WTC11 (cell line): ENCODE measurements around the gene ASCC3. TPM values are rescaled to one million over a fixed set of nuclear protein-coding genes. Genes with fewer than 3 reads are reported as not detected.

Experiments
- ATAC-seq: fragments of 200-7000 bp; cut with Tn5 transposase; 2 replicates; pipeline ENCODE4 v1.10.0; 2021; ENCODE audit warnings: mild to moderate bottlenecking, moderate library complexity
- CTCF ChIA-PET: fragments of 300-600 bp; sonication (Branson Sonifier 250); formaldehyde crosslinking; loops from one replicate; lab custom pipeline; 2021; ENCODE audit warnings: antibody characterized with exemption; lab: Charles Lee
- POLR2A ChIA-PET: fragments of 350-600 bp; sonication (Branson Sonifier 250); formaldehyde crosslinking; loops from one replicate; lab custom pipeline; 2021; ENCODE audit warnings: antibody characterized with exemption; lab: Charles Lee
- DNase-seq: peaks from one replicate; pipeline ENCODE4 v3.0.0; 2021; ENCODE audit warnings: low spot score
- H3K27ac Mint-ChIP-seq: 2 replicates; pipeline ENCODE4 v1.8.0; 2021; ENCODE audit warnings: mixed read lengths
- H3K27me3 Mint-ChIP-seq: 2 replicates; pipeline ENCODE4 v1.8.0; 2021; ENCODE audit warnings: low read depth, mild to moderate bottlenecking, moderate library complexity, mixed read lengths
- H3K36me3 Mint-ChIP-seq: 2 replicates; pipeline ENCODE4 v1.8.0; 2021; ENCODE audit warnings: mixed read lengths
- H3K4me1 Mint-ChIP-seq: 2 replicates; pipeline ENCODE4 v1.8.0; 2022; ENCODE audit warnings: mixed read lengths
- H3K4me3 Mint-ChIP-seq: 2 replicates; pipeline ENCODE4 v1.8.0; 2021; ENCODE audit warnings: mild to moderate bottlenecking, moderate library complexity, mixed read lengths
- H3K9me3 Mint-ChIP-seq: 2 replicates; pipeline ENCODE4 v1.8.0; 2021; ENCODE audit warnings: mixed read lengths
- ATF3 ChIP-seq: sonication (generic); formaldehyde crosslinking; conservative IDR thresholded peaks from 2 replicates; pipeline ENCODE4 v1.8.1; 2022; ENCODE audit warnings: mild to moderate bottlenecking, missing genetic modification reagents
- EMX1 ChIP-seq: fragments of 250-450 bp; sonication (Bioruptor Pico); IDR thresholded peaks from 2 replicates; pipeline ENCODE4 v1.8.0; 2021; ENCODE audit warnings: mild to moderate bottlenecking
- ETV6 ChIP-seq: sonication (generic); formaldehyde crosslinking; IDR thresholded peaks from 2 replicates; pipeline ENCODE4 v1.8.1; 2022; ENCODE audit warnings: mild to moderate bottlenecking, missing genetic modification reagents
- GTF2I ChIP-seq: fragments of 250-450 bp; sonication (Bioruptor Pico); conservative IDR thresholded peaks from 2 replicates; pipeline ENCODE4 v1.4.0; 2021; ENCODE audit warnings: mild to moderate bottlenecking
- IRF2 ChIP-seq: sonication (generic); formaldehyde crosslinking; IDR thresholded peaks from 2 replicates; pipeline ENCODE4 v1.8.0; 2022; ENCODE audit warnings: low read depth, missing genetic modification reagents, borderline replicate concordance
- NR1H2 ChIP-seq: sonication (generic); formaldehyde crosslinking; IDR thresholded peaks from 2 replicates; pipeline ENCODE4 v1.9.0; 2021; ENCODE audit warnings: mild to moderate bottlenecking, moderate library complexity, missing genetic modification reagents
- SOX15 ChIP-seq: fragments of 250-450 bp; sonication (Bioruptor Pico); IDR thresholded peaks from 2 replicates; pipeline ENCODE4 v1.9.0; 2021; ENCODE audit warnings: mild to moderate bottlenecking
- STAT6 ChIP-seq: sonication (generic); formaldehyde crosslinking; conservative IDR thresholded peaks from 2 replicates; pipeline ENCODE4 v1.8.1; 2023; ENCODE audit warnings: mild to moderate bottlenecking, low read depth, missing genetic modification reagents, moderate library complexity
- ZNF121 ChIP-seq: sonication (generic); formaldehyde crosslinking; IDR thresholded peaks from 2 replicates; pipeline ENCODE4 v1.8.0; 2023; ENCODE audit warnings: missing genetic modification reagents
- ZNF532 ChIP-seq: fragments of 250-450 bp; sonication (Bioruptor Pico); IDR thresholded peaks from 2 replicates; pipeline ENCODE4 v1.9.0; 2021; ENCODE audit warnings: mild to moderate bottlenecking, borderline replicate concordance
- ZNF671 ChIP-seq: fragments of 250-450 bp; sonication (Bioruptor Pico); IDR thresholded peaks from 2 replicates; pipeline ENCODE4 v1.8.0; 2021; ENCODE audit warnings: mild to moderate bottlenecking
- ZSCAN18 ChIP-seq: fragments of 250-450 bp; sonication (Bioruptor Pico); IDR thresholded peaks from 2 replicates; pipeline ENCODE4 v2.1.2; 2022; ENCODE audit warnings: mild to moderate bottlenecking, moderate library complexity
- total RNA-seq: library from RNA; stranded (reverse); gene quantifications from 3 replicates; pipeline ENCODE4 v1.2.3, GENCODE V29; 2021
- TF ChIP-seq, protein P1 (sequence below): sonication (generic); formaldehyde crosslinking; IDR thresholded peaks from 2 replicates; pipeline ENCODE4 v1.8.1; 2022; ENCODE audit warnings: mild to moderate bottlenecking, moderate library complexity, missing genetic modification reagents
- TF ChIP-seq, protein P2 (sequence below): sonication (generic); formaldehyde crosslinking; IDR thresholded peaks from 2 replicates; pipeline ENCODE4 v1.8.1; 2022; ENCODE audit warnings: low read depth, mild to moderate bottlenecking, moderate library complexity, missing genetic modification reagents, borderline replicate concordance
- TF ChIP-seq, protein P3 (sequence below): fragments of 250-450 bp; sonication (Bioruptor Pico); IDR thresholded peaks from 2 replicates; pipeline ENCODE4 v1.8.0; 2021; ENCODE audit warnings: mild to moderate bottlenecking
- TF ChIP-seq, protein P4 (sequence below): sonication (generic); formaldehyde crosslinking; IDR thresholded peaks from 2 replicates; pipeline ENCODE4 v1.8.1; 2022; ENCODE audit warnings: missing genetic modification reagents, borderline replicate concordance

Gene ASCC3
- total RNA-seq, 1 experiment from 2014 or later, result 80.7 TPM

DNA sequence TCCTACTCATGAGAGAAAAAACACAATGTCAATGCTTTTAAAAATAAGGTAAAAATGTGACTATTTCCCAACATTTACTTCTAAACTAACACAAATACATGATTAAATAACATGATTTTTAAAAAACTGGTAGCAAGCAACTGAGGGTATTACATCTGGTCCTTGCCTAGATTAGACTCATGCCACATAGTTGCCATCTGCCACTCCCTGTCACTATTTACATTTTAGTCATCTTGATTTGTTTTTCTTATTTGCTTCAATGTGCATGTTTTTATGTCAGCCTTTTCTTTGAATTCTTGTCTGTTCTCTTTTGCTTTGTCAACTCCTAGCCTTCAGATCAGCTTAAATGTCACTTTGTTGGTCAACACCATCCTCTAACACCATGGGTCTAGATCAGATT lies 209.4 kb downstream of the ASCC3 start (continued):
- TF ChIP-seq IRF2, result no peak
- TF ChIP-seq, protein P1, sequence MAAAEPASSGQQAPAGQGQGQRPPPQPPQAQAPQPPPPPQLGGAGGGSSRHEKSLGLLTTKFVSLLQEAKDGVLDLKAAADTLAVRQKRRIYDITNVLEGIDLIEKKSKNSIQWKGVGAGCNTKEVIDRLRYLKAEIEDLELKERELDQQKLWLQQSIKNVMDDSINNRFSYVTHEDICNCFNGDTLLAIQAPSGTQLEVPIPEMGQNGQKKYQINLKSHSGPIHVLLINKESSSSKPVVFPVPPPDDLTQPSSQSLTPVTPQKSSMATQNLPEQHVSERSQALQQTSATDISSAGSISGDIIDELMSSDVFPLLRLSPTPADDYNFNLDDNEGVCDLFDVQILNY, result no peak

- H3K9me3 Mint-ChIP-seq, result peaks cover 8% of the 10 kb centered on the region
- H3K27me3 Mint-ChIP-seq, result no peaks in the 10 kb centered on the region
- no peak overlapping the region for H3K27ac Mint-ChIP-seq
- no peak for TF ChIP-seq ZNF671 (CRISPR knock-in tag)
- no peak for TF ChIP-seq IRF2
- no peak for TF ChIP-seq NR1H2 (CRISPR knock-in tag)
- TF ChIP-seq, protein P2, sequence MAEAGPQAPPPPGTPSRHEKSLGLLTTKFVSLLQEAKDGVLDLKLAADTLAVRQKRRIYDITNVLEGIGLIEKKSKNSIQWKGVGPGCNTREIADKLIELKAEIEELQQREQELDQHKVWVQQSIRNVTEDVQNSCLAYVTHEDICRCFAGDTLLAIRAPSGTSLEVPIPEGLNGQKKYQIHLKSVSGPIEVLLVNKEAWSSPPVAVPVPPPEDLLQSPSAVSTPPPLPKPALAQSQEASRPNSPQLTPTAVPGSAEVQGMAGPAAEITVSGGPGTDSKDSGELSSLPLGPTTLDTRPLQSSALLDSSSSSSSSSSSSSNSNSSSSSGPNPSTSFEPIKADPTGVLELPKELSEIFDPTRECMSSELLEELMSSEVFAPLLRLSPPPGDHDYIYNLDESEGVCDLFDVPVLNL, result no peak
- no peak for TF ChIP-seq ZNF121
- no peak for TF ChIP-seq SOX15 (CRISPR knock-in tag)
- no peak for TF ChIP-seq ZNF532 (CRISPR knock-in tag)
- TF ChIP-seq, protein P3, sequence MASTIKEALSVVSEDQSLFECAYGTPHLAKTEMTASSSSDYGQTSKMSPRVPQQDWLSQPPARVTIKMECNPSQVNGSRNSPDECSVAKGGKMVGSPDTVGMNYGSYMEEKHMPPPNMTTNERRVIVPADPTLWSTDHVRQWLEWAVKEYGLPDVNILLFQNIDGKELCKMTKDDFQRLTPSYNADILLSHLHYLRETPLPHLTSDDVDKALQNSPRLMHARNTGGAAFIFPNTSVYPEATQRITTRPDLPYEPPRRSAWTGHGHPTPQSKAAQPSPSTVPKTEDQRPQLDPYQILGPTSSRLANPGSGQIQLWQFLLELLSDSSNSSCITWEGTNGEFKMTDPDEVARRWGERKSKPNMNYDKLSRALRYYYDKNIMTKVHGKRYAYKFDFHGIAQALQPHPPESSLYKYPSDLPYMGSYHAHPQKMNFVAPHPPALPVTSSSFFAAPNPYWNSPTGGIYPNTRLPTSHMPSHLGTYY (CRISPR knock-in tag), result no peak
- H3K36me3 Mint-ChIP-seq, result peaks cover 8% of the 10 kb centered on the region; the same call in 1 of the 2 replicates
- ChIA-PET POLR2A (no interaction called here), CTCF (no interaction called here)
- no peak for ATAC-seq
- H3K4me1 Mint-ChIP-seq, result peaks cover 18% of the 10 kb centered on the region
- no peak for DNase-seq
- no peak overlapping the region for H3K4me3 Mint-ChIP-seq
These were observed 211.1 kb downstream of the ASCC3 start for GRCh38 chr6:100670056-100670455.

- ChIA-PET POLR2A (no interaction called here), CTCF (interaction anchor here (0.6 to 1.8 kb wide), 7 partner anchors 9 to 841 kb away, joined by 3 to 16 read pairs (median 4); partner anchors contain the start of gene SIM1)
- Mint-ChIP-seq H3K36me3 (peaks cover 4% of the 10 kb centered on the region), H3K27me3 (no peaks in the 10 kb centered on the region), H3K27ac (peak overlapping the region; percentile 96), H3K4me1 (peaks cover 26% of the 10 kb centered on the region), H3K9me3 (no peaks in the 10 kb centered on the region), H3K4me3 (no peak overlapping the region)
- DNase-seq (no peak), ATAC-seq (peak; percentile 34; the same call in 1 of the 2 replicates)
- TF ChIP-seq GTF2I (CRISPR knock-in tag), result no peak
- no peak for TF ChIP-seq ZSCAN18
- no peak for TF ChIP-seq STAT6 (CRISPR knock-in tag)
- no peak for TF ChIP-seq EMX1 (CRISPR knock-in tag)
- TF ChIP-seq ETV6 (CRISPR knock-in tag), result no peak
- TF ChIP-seq, protein P4, sequence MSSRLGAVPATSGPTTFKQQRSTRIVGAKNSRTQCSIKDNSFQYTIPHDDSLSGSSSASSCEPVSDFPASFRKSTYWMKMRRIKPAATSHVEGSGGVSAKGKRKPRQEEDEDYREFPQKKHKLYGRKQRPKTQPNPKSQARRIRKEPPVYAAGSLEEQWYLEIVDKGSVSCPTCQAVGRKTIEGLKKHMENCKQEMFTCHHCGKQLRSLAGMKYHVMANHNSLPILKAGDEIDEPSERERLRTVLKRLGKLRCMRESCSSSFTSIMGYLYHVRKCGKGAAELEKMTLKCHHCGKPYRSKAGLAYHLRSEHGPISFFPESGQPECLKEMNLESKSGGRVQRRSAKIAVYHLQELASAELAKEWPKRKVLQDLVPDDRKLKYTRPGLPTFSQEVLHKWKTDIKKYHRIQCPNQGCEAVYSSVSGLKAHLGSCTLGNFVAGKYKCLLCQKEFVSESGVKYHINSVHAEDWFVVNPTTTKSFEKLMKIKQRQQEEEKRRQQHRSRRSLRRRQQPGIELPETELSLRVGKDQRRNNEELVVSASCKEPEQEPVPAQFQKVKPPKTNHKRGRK (CRISPR knock-in tag), result no peak
- TF ChIP-seq ATF3 (CRISPR knock-in tag), result no peak
These were observed 216.1 kb downstream of the ASCC3 start for GRCh38 chr6:100665041-100665380.
